Nephron (organoid): ENCODE measurements around the gene SPATA9.

ENCODE experiments used
- H3K27ac Mint-ChIP-seq, 3 experiments: 2 replicates each; pipeline ENCODE4 v1.8.0; 2020; ENCODE audit warnings: mixed read lengths in 3 of 3, mild to moderate bottlenecking in 2 of 3, moderate library complexity in 1 of 3
- H3K27me3 Mint-ChIP-seq: 2 replicates; pipeline ENCODE4 v1.8.0; 2021; ENCODE audit warnings: low read depth, mild to moderate bottlenecking, moderate library complexity, mixed read lengths
- H3K36me3 Mint-ChIP-seq: 2 replicates; pipeline ENCODE4 v1.8.0; 2020; ENCODE audit warnings: low read depth, mixed read lengths
- H3K4me1 Mint-ChIP-seq: 2 replicates; pipeline ENCODE4 v1.8.0; 2020; ENCODE audit warnings: mixed read lengths
- H3K4me3 Mint-ChIP-seq, 3 experiments: 2 replicates each; pipeline ENCODE4 v1.8.0; 2020; ENCODE audit warnings: mild to moderate bottlenecking in 3 of 3, mixed read lengths in 3 of 3, moderate library complexity in 2 of 3
- H3K9me3 Mint-ChIP-seq: 2 replicates; pipeline ENCODE4 v1.8.0; 2020; ENCODE audit warnings: mixed read lengths
- CTCF ChIP-seq, 3 experiments: fragments of 200-600 bp; sonication (generic); IDR thresholded peaks; one replicate each; pipeline ENCODE4 v1.5.0; 2021; ENCODE audit warnings: antibody characterized with exemption in 3 of 3; ENCODE audit not compliant: unreplicated experiment in 3 of 3

The SPATA9 gene

GRCh38 chr5:95664204-95664786 lies 18.5 kb downstream of the SPATA9 start:
- peaks cover 11% of the 10 kb centered on the region for H3K4me1 Mint-ChIP-seq
- no peak overlapping the region for H3K4me3 Mint-ChIP-seq

GRCh38 chr5:95662946-95663345 lies 19.8 kb downstream of the SPATA9 start:
- no peak overlapping the region for H3K4me3 Mint-ChIP-seq
- no peaks in the 10 kb centered on the region for H3K27me3 Mint-ChIP-seq
- no peak overlapping the region for H3K27ac Mint-ChIP-seq
- no peaks in the 10 kb centered on the region for H3K4me1 Mint-ChIP-seq
- H3K9me3 Mint-ChIP-seq: no peaks in the 10 kb centered on the region
- TF ChIP-seq CTCF (IDR thresholded peaks at IDR 0.05; ENCODE audit: unreplicated experiment in 3 of 3): no peak
- no peaks in the 10 kb centered on the region for H3K36me3 Mint-ChIP-seq

More at GRCh38 chr5:95664204-95664786, 18.5 kb downstream of the SPATA9 start:
- Mint-ChIP-seq H3K9me3 (no peaks in the 10 kb centered on the region), H3K27ac (peak overlapping the region; percentile 38 to 56 (median 38)), H3K36me3 (no peaks in the 10 kb centered on the region), H3K27me3 (no peaks in the 10 kb centered on the region)
- peak; percentile 83 to 87 (median 84) for TF ChIP-seq CTCF (IDR thresholded peaks at IDR 0.05; ENCODE audit: unreplicated experiment in 3 of 3)

GRCh38 chr5:95660060-95660459 lies 22.7 kb downstream of the SPATA9 start:
- no peaks in the 10 kb centered on the region for H3K27me3 Mint-ChIP-seq
- no peak overlapping the region for H3K4me3 Mint-ChIP-seq
- no peak overlapping the region for H3K27ac Mint-ChIP-seq
- H3K36me3 Mint-ChIP-seq: no peaks in the 10 kb centered on the region
- H3K9me3 Mint-ChIP-seq: no peaks in the 10 kb centered on the region
- no peaks in the 10 kb centered on the region for H3K4me1 Mint-ChIP-seq
- no peak for TF ChIP-seq CTCF (IDR thresholded peaks at IDR 0.05; ENCODE audit: unreplicated experiment in 3 of 3)

GRCh38 chr5:95655575-95655974 lies 27.2 kb downstream of the SPATA9 start:
- Mint-ChIP-seq H3K27me3 (no peaks in the 10 kb centered on the region), H3K27ac (no peak overlapping the region), H3K4me3 (no peak overlapping the region), H3K36me3 (no peaks in the 10 kb centered on the region), H3K9me3 (no peaks in the 10 kb centered on the region), H3K4me1 (no peaks in the 10 kb centered on the region)
- no peak for TF ChIP-seq CTCF (IDR thresholded peaks at IDR 0.05; ENCODE audit: unreplicated experiment in 3 of 3)

GRCh38 chr5:95654196-95654595 lies 28.6 kb downstream of the SPATA9 start:
- TF ChIP-seq CTCF (IDR thresholded peaks at IDR 0.05; ENCODE audit: unreplicated experiment in 3 of 3): no peak
- H3K36me3 Mint-ChIP-seq: no peaks in the 10 kb centered on the region
- no peaks in the 10 kb centered on the region for H3K4me1 Mint-ChIP-seq
- H3K27me3 Mint-ChIP-seq: no peaks in the 10 kb centered on the region
- no peak overlapping the region for H3K27ac Mint-ChIP-seq
- no peaks in the 10 kb centered on the region for H3K9me3 Mint-ChIP-seq
- no peak overlapping the region for H3K4me3 Mint-ChIP-seq

GRCh38 chr5:95652849-95653248 lies 29.9 kb downstream of the SPATA9 start:
- H3K4me3 Mint-ChIP-seq: no peak overlapping the region
- H3K4me1 Mint-ChIP-seq: no peaks in the 10 kb centered on the region
- H3K27ac Mint-ChIP-seq: peak overlapping the region in 1 of 3 experiments; percentile 4
- H3K36me3 Mint-ChIP-seq: no peaks in the 10 kb centered on the region
- no peak for TF ChIP-seq CTCF (IDR thresholded peaks at IDR 0.05; ENCODE audit: unreplicated experiment in 3 of 3)
- no peaks in the 10 kb centered on the region for H3K27me3 Mint-ChIP-seq
- no peaks in the 10 kb centered on the region for H3K9me3 Mint-ChIP-seq
